ENCODE measurements around the gene VPS50. TPM values are rescaled to one million over a fixed set of nuclear protein-coding genes. Genes with fewer than 3 reads are reported as not detected.

VPS50 gene
- total and polyA plus RNA-seq, 10 of the 15 experiments (the other 5 are each of a cell fraction or from before 2014, with no cell fraction given), result 4.0 to 22.0 (median 16.2) TPM

- H3K4me1 ChIP-seq (ENCODE audit: control insufficient read depth, insufficient read depth, low read length), result no peaks in the 10 kb centered on the region
- H3K27ac ChIP-seq (ENCODE audit: control insufficient read depth, insufficient read depth), result no peak within 1 kb of the TSS
- no peaks in the 10 kb centered on the region for H3K36me3 ChIP-seq (ENCODE audit: control insufficient read depth in 2 of 2, insufficient read depth in 2 of 2, low read length in 1 of 2)
- DNase-seq (ENCODE audit: low read depth, low spot score) (no peak), FAIRE-seq (no peak), ATAC-seq (peak; percentile 54; the same call in 2 of the 3 replicates)
- no peak within 1 kb of the TSS for H2AFZ ChIP-seq (ENCODE audit: control insufficient read depth, low read depth, low read length)
- 14% methylated on average over 2 of the region's 2 CpGs for WGBS (ENCODE audit: insufficient coverage, insufficient replicate concordance, low lambda C conversion rate, missing lambda C conversion rate)
- TF ChIP-seq ASH2L (IDR thresholded peaks at IDR 0.05; ENCODE audit: borderline replicate concordance, low read depth), result no peak
- no peak for TF ChIP-seq NFYB (IDR thresholded peaks at IDR 0.05; ENCODE audit: insufficient read depth, low read depth, low read length)
- TF ChIP-seq HDAC6 (IDR thresholded peaks at IDR 0.05; ENCODE audit: unreplicated experiment), result no peak
- TF ChIP-seq RFX5 (IDR thresholded peaks at IDR 0.05; ENCODE audit: low read depth, low read length), result no peak
- no peak for TF ChIP-seq NFYA (IDR thresholded peaks at IDR 0.05; ENCODE audit: borderline replicate concordance, low read depth, low read length)
- TF ChIP-seq BCL3 (IDR thresholded peaks at IDR 0.05; ENCODE audit: borderline replicate concordance, insufficient read depth, low read depth, low read length, poor library complexity, severe bottlenecking), result no peak
- TF ChIP-seq RUNX3 (IDR thresholded peaks at IDR 0.05; ENCODE audit: low read length), result no peak
- TF ChIP-seq SREBF2 (IDR thresholded peaks at IDR 0.05; ENCODE audit: low read length), result no peak
- TF ChIP-seq SRF (IDR thresholded peaks at IDR 0.05; ENCODE audit: low read depth in 2 of 2, low read length in 2 of 2), result no peak
- TF ChIP-seq ZNF592 (IDR thresholded peaks at IDR 0.05), result no peak
- no peak for TF ChIP-seq PAX5 (IDR thresholded peaks at IDR 0.05; ENCODE audit: borderline replicate concordance, low read depth, low read length)
- RAD21 ChIA-PET (ENCODE audit: unreplicated experiment), result interaction anchor here (6.0 kb wide), 1 partner anchor 133 kb away, joined by 39 read pairs; no protein-coding TSS in a partner anchor
- no peak within 1 kb of the TSS for H3K4me3 ChIP-seq
- H3K79me2 ChIP-seq (ENCODE audit: control insufficient read depth, insufficient read depth, low read length), result no peaks in the 10 kb centered on the region
- H3K9ac ChIP-seq (ENCODE audit: control insufficient read depth, insufficient read depth, low read length), result no peak within 1 kb of the TSS
- H4K20me1 ChIP-seq (ENCODE audit: control insufficient read depth, insufficient read depth), result no peaks in the 10 kb centered on the region
- CTCF ChIA-PET, result interaction anchor here (0.7 to 6.2 kb wide), 6 partner anchors 15 to 170 kb away, joined by 3 to 70 read pairs (median 8); no protein-coding TSS in a partner anchor
- H3K27me3 ChIP-seq (replicated peaks in 1 of 2; ENCODE audit: control insufficient read depth in 2 of 2, insufficient read depth in 2 of 2, low read length in 1 of 2), result no peaks in the 10 kb centered on the region; a peak in 1 of 4 replicates
- POLR2A ChIA-PET, result no interaction called here
- BruUV-seq (replicated peaks), result no TSS peak
- intact Hi-C loops (cut with micrococcal nuclease; ENCODE audit: unreplicated experiment) (loop anchor here (5.0 kb wide), 1 partner anchor 49 kb away; no protein-coding TSS in a partner anchor), in situ Hi-C loops (cut with MboI) (loop anchor here (10.0 kb wide), 1 partner anchor 632 kb away; the partner anchor contains the start of gene FAM133B)
- H3K9me3 ChIP-seq (replicated peaks; ENCODE audit: control insufficient read depth, insufficient read depth, low read length), result no peaks in the 10 kb centered on the region
- SMC1A ChIA-PET (ENCODE audit: uncharacterized antibody, unreplicated experiment), result interaction anchor here (0.8 to 5.9 kb wide), 6 partner anchors 14 to 170 kb away, joined by 3 to 41 read pairs (median 4); partner anchors contain the start of gene SAMD9L
- no peak within 1 kb of the TSS for H3K4me2 ChIP-seq (ENCODE audit: control insufficient read depth, insufficient read depth)
Observed at GRCh38 chr7:93226310-93226709, 5.9 kb upstream of the VPS50 start, which contains the start of gene HEPACAM2. Gene HEPACAM2, minus strand, starts transcription at chr7:93226469.
